GM19099 (cell line): ENCODE data around the gene FOXQ1.

Source experiments
- POLR2A ChIP-seq: IDR thresholded peaks from 3 replicates; pipeline ENCODE4 v1.6.1; 2011; ENCODE audit warnings: low read depth; ENCODE audit not compliant: insufficient read length; ENCODE audit errors: extremely low read depth

Gene FOXQ1

DNA sequence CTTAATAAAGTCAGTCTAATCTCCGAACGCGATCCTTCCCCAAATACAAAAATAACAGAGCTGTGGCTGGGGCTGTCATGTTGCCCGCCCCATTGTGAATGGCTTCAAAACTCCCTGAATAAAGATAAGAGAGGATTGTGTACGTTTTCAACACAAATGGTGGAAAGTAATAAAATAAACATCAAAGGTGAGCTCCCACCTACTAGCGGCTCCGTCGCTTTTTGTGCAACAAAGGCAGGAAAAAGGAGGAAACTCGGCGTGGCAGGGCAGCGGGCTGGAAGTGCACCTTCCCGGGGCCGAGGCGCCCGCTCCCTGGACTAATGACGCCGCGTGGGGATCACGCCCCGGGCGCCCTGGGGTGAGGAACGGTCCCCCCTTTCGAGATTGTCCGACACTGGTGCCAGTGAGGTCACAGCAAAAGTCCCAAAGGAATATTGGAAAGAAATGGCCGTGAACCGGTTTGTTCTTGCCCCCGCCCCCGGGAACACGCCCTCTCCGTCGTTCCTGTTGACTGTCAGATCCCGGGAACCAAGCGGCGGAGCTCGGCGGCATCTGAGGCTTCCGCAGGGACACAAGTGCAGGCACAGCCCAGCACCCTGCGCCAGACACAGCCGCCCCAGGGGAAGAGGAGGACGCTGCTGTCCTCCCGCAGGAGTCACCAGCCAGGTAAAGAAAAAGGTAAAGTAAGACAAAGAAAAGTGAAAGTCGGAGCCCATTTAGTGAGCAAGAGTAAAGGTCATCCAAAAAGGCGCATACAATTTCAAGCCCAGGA, 1.1 kb upstream of the FOXQ1 start:
- TF ChIP-seq POLR2A: no peak

GRCh38 chr6:1312203-1312472, 240 bp downstream of the FOXQ1 start:
- TF ChIP-seq POLR2A: no peak

DNA sequence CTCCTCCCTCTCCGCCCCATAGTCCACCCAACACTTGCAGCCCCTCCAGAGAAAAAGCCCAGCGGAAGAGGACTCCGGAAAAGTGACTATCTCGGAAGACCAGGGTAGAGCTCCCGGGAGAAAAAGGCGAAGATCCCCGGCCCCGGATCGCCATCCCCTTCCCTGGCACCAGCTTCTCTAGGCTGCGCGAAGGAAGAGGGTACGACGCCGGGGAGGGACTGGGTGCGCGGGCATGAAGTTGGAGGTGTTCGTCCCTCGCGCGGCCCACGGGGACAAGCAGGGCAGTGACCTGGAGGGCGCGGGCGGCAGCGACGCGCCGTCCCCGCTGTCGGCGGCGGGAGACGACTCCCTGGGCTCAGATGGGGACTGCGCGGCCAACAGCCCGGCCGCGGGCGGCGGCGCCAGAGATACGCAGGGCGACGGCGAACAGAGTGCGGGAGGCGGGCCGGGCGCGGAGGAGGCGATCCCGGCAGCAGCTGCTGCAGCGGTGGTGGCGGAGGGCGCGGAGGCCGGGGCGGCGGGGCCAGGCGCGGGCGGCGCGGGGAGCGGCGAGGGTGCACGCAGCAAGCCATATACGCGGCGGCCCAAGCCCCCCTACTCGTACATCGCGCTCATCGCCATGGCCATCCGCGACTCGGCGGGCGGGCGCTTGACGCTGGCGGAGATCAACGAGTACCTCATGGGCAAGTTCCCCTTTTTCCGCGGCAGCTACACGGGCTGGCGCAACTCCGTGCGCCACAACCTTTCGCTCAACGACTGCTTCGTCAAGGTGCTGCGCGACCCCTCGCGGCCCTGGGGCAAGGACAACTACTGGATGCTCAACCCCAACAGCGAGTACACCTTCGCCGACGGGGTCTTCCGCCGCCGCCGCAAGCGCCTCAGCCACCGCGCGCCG, 822 bp downstream of the FOXQ1 start:
- TF ChIP-seq POLR2A: no peak

- TF ChIP-seq POLR2A: no peak
Observed at GRCh38 chr6:1313384-1313766, 1.5 kb downstream of the FOXQ1 start.

DNA sequence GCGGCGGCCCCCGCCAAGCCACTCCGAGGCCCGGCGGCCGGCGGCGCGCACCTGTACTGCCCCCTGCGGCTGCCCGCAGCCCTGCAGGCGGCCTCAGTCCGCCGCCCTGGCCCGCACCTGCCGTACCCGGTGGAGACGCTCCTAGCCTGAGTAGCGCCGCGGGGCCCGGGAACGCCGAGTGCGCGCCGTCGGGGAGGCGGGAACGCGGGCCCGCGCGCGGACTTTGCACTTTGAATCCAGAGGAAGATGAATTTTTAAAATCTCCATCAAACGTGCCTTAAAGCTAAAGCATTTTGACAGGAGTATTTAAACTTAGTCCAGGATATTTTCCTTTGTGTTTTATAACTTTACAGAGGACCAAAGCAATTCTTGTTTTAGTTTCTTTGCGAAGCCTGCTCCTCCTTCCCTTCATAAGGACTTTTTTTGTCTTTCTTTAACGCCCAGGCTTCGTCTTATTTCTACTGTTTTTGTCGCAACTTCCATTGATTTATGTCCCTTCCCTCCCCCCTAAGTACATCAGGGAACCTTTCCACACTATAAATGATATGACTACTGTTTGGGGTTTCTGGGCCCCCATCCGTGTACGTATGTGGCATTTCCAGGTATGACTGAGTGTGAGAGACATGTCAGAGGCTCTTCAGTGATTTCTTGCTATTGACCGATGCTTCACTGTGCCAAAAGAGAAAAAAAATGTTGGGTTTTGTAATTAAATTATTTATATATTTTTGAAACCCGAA, 2.0 kb downstream of the FOXQ1 start:
- TF ChIP-seq POLR2A: no peak

DNA sequence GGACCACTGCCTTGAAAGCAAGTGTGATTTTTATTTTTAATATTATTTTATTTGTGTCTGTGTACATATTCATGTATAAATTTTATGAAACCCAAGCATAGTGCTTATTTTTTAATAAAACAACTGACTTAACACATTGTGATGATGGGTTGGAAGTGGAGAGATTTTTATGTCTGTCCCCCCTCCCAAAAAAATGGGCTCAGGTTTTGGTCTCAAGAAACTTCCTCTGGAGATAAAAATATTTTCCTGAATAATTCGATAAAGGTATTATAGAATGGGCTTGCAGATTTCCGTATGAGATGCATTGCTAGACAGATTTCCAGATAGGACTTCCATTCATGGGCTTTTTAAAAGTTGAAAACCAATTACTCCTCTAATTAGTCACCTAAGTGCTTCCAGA, 2.7 kb downstream of the FOXQ1 start:
- no peak for TF ChIP-seq POLR2A

DNA sequence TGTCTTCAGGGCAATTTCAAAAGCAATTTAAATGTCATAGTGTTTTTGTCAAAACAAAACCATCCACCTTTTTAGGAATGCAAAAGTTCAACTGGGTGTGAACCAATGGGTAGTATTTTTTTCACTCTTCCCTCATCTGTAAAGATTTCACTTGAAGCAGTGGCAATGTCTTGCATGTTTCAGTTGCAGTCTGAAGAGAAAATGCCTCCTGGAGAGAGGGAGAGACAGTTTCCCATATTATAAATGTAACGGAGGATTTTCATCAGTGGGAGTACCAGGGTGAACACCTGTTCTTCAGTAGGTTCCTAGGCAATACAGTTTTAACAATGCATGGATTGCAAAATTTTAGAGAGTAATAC, 3.3 kb downstream of the FOXQ1 start:
- no peak for TF ChIP-seq POLR2A

- no peak for TF ChIP-seq POLR2A
Observed at GRCh38 chr6:1315560-1316386, 3.9 kb downstream of the FOXQ1 start.

DNA sequence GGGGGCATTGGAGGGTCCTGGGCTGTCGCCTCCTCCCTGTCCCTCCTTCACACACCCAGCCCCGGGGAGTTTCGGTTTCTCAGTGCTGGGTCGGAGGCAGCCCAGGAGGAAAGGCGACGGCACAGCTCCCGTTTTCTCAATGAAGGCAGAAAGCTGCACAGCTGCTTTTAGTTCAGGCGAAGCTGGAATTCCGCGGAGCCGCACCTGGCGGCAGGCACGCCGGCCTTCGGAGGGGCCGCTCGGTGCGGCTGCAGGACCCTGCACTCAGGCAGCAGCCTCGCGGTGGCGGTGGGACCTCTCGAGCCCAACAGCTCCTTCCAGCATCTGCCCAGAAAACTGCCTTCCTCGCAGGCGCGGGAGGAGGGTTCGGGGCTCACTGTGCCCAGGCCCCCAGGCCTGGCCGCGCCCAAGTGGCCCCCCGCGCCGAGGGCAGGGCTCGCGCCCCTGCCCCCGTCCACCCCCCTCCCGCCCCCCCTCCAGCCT, 4.6 kb downstream of the FOXQ1 start:
- TF ChIP-seq POLR2A: no peak

DNA sequence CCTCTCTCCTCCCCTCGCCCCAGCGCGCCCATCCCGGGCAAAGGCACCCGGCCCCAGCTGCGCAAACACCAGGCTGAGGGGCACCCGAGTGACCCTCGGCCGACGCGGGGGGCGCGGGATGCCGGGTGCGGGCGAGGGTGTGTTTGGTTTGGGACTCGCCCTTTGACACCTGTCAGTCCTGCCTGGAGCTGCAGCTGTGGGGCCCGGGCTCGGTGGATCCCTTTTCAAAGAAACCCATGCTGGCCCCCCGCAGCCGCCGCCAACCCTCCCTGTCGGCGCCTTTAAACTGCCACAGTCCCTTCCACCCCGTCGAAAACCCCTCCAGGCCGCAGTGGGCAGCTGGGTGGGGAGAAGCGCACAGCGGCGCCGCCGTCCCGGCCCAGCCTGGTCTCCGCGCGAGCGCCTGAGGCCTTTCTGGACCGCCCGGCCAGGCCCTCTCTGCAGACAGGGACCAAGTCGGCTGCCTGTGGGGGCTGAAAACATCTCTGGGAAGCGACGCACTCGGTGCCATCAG, 5.5 kb downstream of the FOXQ1 start:
- no peak for TF ChIP-seq POLR2A

DNA sequence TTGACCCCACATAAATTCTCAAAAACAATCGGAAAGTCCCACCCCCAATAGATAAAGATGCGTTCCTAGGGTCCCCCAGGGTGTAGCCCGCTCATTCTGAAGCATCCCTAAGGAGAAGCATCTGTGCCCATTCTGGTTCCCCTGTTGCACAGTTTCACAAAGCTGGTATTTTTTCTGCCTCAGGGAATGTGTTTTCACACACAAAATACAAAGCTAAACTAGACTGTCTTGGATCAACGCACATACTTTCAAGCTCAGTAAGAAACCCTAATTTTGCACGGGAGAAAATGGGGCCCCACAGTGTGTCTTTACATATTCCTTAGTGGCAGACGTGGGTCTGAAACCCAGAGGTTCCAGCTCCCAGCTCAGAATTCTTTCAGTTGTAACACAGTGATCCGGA, 6.1 kb downstream of the FOXQ1 start:
- no peak for TF ChIP-seq POLR2A

DNA sequence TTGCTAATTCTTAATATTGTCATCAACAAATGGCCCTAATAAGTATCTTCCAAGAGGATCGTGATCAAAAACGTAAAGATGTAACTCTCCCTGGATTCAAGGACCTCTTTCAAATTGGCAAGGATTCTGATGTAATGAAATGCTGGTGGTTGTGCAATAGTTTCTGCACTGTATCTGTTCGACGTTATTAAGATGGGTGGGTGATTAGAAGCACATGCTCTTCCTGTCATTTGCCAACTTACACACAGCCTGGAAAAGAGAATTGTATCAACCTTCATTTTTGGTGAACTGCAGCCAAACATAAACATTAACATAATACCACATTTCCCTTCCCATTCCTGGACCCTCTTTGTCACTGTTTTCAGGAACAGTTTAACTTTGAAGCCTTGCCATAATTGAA, 9.8 kb downstream of the FOXQ1 start:
- TF ChIP-seq POLR2A: no peak

DNA sequence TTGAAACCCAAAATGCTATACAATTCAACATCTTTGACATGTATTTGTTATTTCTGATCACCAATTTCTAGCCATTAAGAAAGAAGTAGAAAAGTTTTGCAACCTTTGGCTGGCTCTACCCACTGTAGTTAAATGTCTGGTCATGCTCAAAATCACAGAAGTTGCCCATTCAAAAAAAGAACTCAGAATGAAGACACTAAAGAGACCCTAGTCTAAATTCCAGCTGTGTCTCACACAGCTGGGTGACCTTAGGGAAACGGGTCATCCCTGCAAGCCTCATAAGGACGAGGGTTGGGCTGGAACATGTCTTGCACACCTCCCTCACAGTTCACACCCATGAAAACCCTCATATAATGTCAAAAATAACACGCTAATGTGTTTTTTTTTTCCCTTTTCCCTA, 10.3 kb downstream of the FOXQ1 start:
- no peak for TF ChIP-seq POLR2A

DNA sequence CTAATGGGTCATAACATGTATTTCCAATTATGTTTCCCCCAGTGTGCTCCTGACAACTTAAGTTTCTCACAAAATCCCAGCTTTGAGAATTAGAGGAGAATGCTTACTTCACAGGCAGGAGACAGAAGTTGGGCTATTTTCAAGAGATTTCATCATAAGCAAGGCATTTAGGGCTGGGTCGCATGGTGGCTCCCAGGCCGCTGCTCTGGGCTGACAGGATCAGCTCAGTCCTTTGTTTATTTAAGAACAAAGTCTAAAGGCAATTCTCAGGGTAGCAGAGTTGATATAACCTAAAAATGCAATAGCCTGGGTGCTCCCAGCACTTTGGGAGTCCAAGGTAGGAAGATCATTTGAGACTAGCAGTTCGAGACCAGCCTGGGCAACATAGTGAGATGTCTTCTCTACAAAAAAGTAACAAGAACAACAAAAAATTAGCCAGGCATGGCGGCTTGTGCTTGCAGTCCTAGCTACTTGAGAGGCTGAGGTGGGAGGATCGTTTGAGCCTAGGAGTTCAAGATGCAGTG, 10.9 kb downstream of the FOXQ1 start:
- TF ChIP-seq POLR2A: no peak
